PFSK-1 (cell line): ENCODE results near the gene CD82.

Source experiments
- FOXP2 ChIP-seq: optimal IDR thresholded peaks from 2 replicates; pipeline ENCODE3; 2011; ENCODE audit warnings: borderline replicate concordance, control low read depth, inconsistent platforms; ENCODE audit not compliant: insufficient read depth; ENCODE audit errors: extremely low read length, extremely low read depth
- POLR2AphosphoS5 ChIP-seq: IDR thresholded peaks from 2 replicates; pipeline ENCODE4 v1.6.1; 2012; ENCODE audit warnings: low read depth, mild to moderate bottlenecking, control low read depth, low read length, moderate library complexity
- SIN3A ChIP-seq: IDR thresholded peaks from 2 replicates; pipeline ENCODE4 v1.6.1; 2012; ENCODE audit warnings: mild to moderate bottlenecking, low read length, moderate library complexity, borderline replicate concordance; ENCODE audit not compliant: insufficient read depth
- TAF1 ChIP-seq: IDR thresholded peaks from 2 replicates; pipeline ENCODE4 v1.6.1; 2012; ENCODE audit warnings: low read length, control low read depth, borderline replicate concordance; ENCODE audit not compliant: insufficient read depth
- TF ChIP-seq, protein P1 (sequence below), 2 experiments: IDR thresholded peaks; 2 replicates each; pipeline versions ENCODE4 v1.6.1 to v1.8.0; 2011 to 2012; ENCODE audit warnings: low read depth in 2 of 2, low read length in 2 of 2, control low read depth in 1 of 2, inconsistent platforms in 1 of 2, mild to moderate bottlenecking in 1 of 2, moderate library complexity in 1 of 2; ENCODE audit not compliant: insufficient read depth in 1 of 2

The CD82 gene

GRCh38 chr11:44645827-44646226, 80.4 kb downstream of the CD82 start:
- TF ChIP-seq SIN3A (no peak), POLR2AphosphoS5 (no peak), TAF1 (no peak), FOXP2 (no peak)
- TF ChIP-seq, protein P1, sequence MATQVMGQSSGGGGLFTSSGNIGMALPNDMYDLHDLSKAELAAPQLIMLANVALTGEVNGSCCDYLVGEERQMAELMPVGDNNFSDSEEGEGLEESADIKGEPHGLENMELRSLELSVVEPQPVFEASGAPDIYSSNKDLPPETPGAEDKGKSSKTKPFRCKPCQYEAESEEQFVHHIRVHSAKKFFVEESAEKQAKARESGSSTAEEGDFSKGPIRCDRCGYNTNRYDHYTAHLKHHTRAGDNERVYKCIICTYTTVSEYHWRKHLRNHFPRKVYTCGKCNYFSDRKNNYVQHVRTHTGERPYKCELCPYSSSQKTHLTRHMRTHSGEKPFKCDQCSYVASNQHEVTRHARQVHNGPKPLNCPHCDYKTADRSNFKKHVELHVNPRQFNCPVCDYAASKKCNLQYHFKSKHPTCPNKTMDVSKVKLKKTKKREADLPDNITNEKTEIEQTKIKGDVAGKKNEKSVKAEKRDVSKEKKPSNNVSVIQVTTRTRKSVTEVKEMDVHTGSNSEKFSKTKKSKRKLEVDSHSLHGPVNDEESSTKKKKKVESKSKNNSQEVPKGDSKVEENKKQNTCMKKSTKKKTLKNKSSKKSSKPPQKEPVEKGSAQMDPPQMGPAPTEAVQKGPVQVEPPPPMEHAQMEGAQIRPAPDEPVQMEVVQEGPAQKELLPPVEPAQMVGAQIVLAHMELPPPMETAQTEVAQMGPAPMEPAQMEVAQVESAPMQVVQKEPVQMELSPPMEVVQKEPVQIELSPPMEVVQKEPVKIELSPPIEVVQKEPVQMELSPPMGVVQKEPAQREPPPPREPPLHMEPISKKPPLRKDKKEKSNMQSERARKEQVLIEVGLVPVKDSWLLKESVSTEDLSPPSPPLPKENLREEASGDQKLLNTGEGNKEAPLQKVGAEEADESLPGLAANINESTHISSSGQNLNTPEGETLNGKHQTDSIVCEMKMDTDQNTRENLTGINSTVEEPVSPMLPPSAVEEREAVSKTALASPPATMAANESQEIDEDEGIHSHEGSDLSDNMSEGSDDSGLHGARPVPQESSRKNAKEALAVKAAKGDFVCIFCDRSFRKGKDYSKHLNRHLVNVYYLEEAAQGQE (IDR thresholded peaks at IDR 0.05; ENCODE audit: insufficient read depth in 1 of 2, low read depth in 2 of 2, low read length in 2 of 2): no peak

GRCh38 chr11:44648109-44648508, 82.6 kb downstream of the CD82 start:
- TF ChIP-seq SIN3A (no peak), TAF1 (no peak), POLR2AphosphoS5 (no peak), FOXP2 (no peak)
- TF ChIP-seq, protein P1 (IDR thresholded peaks at IDR 0.05; ENCODE audit: insufficient read depth in 1 of 2, low read depth in 2 of 2, low read length in 2 of 2): no peak

GRCh38 chr11:44651535-44652155, 86.2 kb downstream of the CD82 start:
- TF ChIP-seq TAF1 (no peak), FOXP2 (no peak), POLR2AphosphoS5 (no peak), SIN3A (no peak)
- TF ChIP-seq, protein P1 (IDR thresholded peaks at IDR 0.05; ENCODE audit: insufficient read depth in 1 of 2, low read depth in 2 of 2, low read length in 2 of 2): no peak

DNA sequence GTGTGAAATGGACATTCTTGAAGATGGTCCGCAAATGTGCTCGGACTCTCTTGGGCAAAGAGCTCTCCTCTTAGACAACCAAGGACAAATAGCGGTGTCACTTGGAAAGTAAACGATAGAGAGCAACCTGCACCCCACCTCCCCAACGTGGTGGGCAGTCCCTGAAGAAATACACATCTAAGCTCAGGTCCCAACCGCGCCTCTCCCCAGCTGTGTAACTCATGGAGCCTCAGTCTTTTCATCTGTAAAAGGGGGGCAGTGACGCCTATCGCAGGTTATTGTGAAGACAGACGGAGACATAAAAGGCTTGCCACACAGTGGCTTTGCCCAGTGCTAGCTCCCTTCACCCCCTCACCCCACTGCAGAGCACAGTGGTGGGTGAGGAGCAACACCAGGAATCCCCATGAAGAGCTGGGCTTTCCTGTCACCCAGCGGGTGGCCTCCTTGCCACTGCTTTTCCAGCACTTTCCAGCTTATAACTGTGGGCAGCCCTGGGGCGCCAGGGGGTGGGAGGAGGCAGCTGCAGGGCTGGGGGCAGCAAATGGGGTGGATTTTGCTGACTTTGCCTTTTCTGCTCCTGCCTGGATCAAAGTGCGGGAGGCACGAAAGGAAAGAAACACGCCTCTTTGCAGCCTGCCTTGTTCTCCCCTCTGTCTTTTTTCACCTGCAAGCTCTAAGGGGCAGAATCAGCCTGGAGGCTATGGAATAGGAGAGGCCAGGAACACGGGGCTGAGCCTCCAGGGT, 87.6 kb downstream of the CD82 start:
- no peak for TF ChIP-seq POLR2AphosphoS5
- no peak for TF ChIP-seq FOXP2
- no peak for TF ChIP-seq TAF1
- TF ChIP-seq SIN3A: no peak

- no peak for TF ChIP-seq FOXP2
- TF ChIP-seq POLR2AphosphoS5: no peak
- TF ChIP-seq, protein P1 (IDR thresholded peaks at IDR 0.05; ENCODE audit: insufficient read depth in 1 of 2, low read depth in 2 of 2, low read length in 2 of 2): no peak
- no peak for TF ChIP-seq TAF1
Measured at GRCh38 chr11:44654057-44654456, 88.6 kb downstream of the CD82 start.
